OCI-LY7 (cell line): ENCODE data around the gene PPP2R1B.

Source experiments
- CTCF ChIP-seq: fragments of 200-600 bp; sonication (generic); conservative IDR thresholded peaks from 2 replicates; pipeline ENCODE4 v1.5.1; 2014; ENCODE audit warnings: mild to moderate bottlenecking, antibody characterized with exemption, low read length, moderate library complexity, mixed read lengths
- EZH2phosphoT487 ChIP-seq: fragments of 200-600 bp; sonication (generic); IDR thresholded peaks from 2 replicates; pipeline ENCODE4 v1.6.1; 2018; ENCODE audit warnings: low read depth, borderline replicate concordance, mild to moderate bottlenecking, mixed run types, antibody characterized with exemption, low read length, moderate library complexity, mixed read lengths

GRCh38 chr11:111739299-111739698, 26.9 kb downstream of the PPP2R1B start:
- TF ChIP-seq CTCF = no peak
- no peak for TF ChIP-seq EZH2phosphoT487
